DMS114 treated with DMSO at 0.1 percent for 48 hours (cell line): ENCODE measurements around the gene RBMS3.
"Not testable (repeated sequence)": the region's sequence is repeated elsewhere in the genome, so short reads cannot be mapped to it uniquely, and the experiment has no call there.

Experiments used
- DNase-seq: peaks from one replicate; lab custom pipeline; 2025; ENCODE audit not compliant: unreplicated experiment; lab: John Stamatoyannopoulos, UW

The RBMS3 gene

GRCh38 chr3:29280404-29281093 lies at the start of gene RBMS3:
RBMS3 (plus strand) TSS chr3:29281071.
- peak; percentile 34 for DNase-seq

GRCh38 chr3:29233126-29233525 lies 47.7 kb upstream of the RBMS3 start:
- not testable (repeated sequence) for DNase-seq

DNA sequence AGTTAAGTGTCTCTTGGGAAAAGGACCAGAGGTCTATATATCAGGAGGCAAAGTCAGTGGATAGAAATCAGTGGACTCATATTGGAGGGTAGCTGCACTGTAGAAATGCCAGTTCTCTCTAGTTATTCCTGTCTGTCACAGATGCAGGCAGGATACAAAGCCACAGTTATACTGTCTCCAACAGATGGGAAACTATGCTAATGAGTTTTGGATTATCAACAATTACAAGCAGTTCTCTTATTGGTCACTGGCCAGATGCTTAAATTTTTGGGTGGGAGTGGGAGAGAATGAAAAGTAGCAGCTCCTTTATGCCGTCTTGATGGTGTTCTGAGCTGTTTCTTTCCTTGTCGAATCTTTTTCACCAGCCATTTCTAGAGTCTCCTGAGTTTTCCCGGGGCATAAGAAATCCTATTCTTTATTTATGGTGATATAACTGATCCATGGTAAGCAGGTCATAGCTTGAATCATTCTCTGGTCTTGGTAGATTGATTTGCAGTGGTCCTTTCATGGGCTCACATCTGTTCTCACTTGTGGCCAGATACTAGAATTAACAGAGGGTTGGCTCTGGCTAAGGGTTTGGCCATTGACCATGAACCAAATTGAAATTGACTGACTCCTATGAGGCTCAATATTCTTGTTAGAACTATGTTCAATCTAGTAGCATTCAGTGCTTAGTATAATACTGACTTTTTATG lies 44.6 kb upstream of the RBMS3 start:
- DNase-seq: no peak

DNA sequence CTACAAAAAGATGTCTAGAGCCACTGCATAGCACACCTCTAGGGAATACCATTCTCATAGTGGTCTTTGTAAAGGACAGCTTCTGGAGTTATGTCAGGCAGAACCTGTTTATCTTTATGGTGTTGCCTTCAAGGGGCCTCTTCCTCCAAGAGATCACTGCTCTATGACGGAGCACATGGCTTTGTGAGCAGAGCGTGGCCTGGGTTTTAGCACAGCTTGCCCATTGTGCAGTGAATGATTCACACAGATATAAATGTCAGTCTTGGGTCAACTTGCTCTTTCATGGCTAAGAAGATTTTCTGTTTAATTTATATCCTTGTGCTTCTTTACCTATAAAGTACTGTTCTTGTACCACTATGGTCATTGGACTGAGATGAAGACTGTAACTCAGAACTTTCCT lies 41.5 kb upstream of the RBMS3 start:
- DNase-seq: no peak

DNA sequence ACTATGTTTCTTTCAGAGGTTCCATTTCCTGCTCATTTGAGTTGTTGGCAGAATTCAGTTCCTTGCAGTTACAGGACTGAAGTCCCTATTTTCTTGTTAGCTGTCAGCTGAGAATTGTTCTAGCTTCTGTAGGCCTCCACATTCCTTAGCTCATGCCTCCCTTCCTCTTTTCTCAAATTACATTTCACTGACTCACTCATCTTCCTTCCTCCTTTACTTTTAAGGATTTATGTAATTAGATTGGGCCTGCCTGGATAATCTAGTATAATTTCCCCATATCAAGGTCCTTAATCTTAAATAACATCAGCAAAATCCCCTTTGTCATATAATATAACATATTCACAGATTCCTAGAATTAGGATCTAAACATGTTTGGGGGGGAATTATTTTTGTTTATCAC lies 40.6 kb upstream of the RBMS3 start:
- no peak for DNase-seq

- no peak for DNase-seq
Observed at GRCh38 chr3:29240887-29241286, 40.0 kb upstream of the RBMS3 start.

- no peak for DNase-seq
Observed at GRCh38 chr3:29241855-29242254, 39.0 kb upstream of the RBMS3 start.

DNA sequence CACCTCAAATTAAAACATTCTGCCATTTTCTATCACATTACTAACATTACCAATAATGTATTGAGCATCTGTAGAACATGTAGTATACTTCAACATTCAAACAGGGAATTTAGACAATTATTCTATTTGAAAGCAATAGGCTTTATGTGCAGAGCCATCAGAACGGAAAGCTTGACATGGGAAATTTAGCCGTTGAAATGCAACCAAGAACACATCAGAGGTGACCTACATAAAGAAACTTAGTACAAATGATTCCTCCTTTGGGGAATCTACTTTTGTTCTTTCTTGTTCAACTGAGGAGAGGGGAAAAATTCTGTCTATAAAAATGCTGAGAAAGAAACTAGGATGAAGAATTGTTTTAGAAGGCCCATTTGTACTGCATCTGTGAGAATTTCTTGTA lies 38.6 kb upstream of the RBMS3 start:
- no peak for DNase-seq

DNA sequence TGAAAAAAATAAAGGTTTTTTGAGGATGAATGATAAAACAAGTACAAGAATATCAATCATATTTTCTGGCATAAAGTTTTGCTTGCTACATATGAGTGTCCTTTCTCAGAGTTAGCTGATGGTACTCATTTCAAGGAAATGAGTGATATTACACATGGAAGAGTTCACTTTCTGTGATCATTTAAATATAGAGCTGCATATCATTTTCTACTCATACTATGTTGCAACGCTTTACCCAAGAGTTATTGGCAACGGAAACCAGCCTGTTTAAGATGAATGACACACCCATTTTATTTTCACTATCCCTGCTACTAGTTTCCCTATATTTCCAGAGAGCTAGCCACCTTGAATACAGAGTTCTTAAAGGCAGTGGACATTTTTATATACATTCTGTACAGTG lies 35.4 kb upstream of the RBMS3 start:
- no peak for DNase-seq

DNA sequence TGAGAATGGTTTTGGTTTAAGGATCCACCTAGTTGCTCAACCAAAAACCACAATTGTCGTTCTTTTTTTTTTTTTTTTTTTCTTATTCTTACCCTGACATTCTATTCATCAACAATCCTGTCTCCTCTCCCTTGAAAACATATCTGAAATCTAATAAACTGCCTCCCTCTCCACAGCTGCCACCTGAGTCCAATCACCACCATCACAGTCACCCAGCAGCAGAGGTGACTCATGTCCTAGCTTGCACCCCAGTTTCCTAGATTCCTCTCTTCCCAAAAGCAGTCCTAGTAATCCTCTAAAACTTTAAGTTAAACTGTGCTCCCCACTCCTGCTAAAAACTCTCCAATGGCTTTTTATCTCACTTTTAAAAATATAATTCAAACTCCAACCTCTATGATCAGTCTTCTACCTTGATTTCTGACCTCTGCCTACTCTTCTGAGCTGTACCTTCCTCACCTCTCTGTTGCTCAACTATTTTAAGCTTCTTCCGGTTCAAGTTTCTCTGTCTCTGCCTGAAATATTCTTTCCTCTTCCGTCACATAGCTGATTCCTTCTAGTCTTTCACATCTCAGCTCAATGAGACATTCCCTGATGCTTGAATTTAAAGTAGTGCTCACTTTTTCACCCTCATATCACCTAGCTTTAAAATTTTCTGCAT lies 33.7 kb upstream of the RBMS3 start:
- DNase-seq: no peak

DNA sequence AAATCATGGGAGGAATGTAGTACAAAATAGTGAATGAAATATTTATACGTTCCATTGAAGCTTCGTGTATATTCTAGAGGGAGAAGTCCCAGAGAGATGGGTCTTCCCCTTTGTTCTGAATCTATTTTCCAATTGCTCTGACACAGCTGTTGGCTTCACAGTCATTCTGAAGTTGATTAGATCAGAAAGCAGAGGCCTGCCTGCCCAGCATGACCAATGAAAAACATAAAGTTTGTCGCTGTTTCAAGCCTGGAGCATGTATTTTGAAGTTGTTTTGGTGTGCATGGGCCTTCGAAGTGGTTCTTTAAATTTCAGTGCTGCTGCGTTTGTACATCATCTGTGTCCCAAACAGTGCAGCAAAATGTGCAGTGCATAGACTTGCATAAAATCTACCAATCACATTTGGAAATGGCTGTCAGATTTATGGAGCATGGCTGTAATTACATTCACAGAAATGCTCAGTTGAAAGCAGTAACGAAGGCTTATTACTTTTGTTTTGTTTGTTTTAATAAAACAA lies 31.0 kb upstream of the RBMS3 start:
- DNase-seq: no peak

DNA sequence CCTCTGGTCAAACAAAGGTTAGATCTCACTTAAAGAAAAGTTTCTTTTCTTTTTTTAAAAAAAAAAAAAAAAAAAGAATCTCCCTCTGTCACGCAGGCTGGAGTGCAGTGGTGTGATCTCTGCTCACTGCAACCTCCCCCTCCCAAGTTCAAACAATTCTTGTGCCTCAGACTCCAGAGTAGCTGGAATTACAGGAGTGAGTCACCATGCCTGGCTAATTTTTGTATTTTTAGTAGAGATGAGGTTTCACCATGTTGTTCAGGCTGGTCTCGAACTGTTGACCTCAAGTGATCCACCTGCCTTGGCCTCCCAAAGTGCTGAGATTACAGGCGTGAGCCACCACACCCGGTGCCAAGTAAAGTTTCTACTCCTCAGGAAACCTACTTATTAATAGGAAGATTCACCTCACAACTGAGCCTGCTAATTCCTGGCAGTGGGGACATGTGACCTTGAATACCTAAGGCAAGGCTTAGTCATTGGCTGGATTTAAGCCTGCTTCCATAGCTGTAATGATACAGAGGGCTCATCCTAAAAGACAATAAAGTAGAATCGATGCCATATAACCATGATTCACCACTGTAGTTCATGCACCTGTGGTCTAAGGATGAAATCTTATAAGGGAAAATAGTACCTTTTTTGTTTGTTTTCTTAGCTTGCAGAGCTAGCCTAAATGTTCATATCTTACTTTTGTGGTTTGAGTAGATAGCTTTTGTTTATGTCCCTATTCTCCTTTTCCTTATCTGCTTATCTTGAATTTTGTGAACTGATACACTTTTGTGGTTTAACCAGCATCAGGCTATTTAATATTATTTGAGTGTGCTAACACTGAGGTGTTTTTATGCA lies 24.8 kb upstream of the RBMS3 start:
- no peak for DNase-seq

GRCh38 chr3:29258161-29258560 lies 22.7 kb upstream of the RBMS3 start:
- no peak for DNase-seq

GRCh38 chr3:29261119-29261518 lies 19.8 kb upstream of the RBMS3 start:
- DNase-seq: no peak

- DNase-seq: no peak
Observed at GRCh38 chr3:29263476-29263875, 17.4 kb upstream of the RBMS3 start.

- no peak for DNase-seq
Observed at GRCh38 chr3:29265509-29266072, 15.3 kb upstream of the RBMS3 start.

DNA sequence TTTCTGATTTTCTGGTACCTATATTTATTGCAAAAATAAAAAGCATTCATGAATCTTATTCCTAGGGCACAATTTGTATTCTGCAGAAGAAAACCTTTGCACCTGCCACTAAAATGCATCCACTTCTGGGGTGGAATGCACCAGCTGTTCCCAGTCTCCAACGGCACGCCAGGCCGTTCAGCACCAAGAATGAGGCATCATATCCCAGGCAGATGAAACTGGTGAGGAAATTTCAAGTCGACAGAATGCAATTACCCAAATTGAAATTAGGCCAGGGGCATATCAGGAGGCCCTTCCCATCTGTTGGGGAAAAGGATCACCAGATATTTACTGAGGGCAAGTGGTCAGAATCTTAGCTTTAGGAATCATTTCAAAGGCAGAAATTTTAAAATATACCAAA lies 13.6 kb upstream of the RBMS3 start:
- no peak for DNase-seq

- no peak for DNase-seq
Observed at GRCh38 chr3:29268651-29269050, 12.2 kb upstream of the RBMS3 start.

DNA sequence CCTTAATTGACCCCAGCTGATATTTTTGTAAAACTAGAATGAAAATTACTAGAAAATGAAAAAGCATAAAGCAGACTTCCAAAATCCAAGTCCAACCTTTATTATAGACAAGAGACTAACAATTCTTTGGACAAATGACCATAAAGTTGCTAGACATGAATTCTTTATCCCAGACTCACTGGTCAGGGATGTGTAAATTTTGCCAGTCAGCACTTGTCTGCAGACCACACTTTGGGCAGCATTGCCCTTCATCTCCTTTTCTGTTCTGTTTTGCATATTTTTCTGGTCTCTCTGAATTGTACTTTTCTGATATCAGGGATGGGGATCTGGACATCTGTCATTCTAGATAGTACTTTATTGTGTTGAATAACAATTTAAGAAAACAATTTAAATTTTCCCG lies 10.1 kb upstream of the RBMS3 start:
- no peak for DNase-seq

DNA sequence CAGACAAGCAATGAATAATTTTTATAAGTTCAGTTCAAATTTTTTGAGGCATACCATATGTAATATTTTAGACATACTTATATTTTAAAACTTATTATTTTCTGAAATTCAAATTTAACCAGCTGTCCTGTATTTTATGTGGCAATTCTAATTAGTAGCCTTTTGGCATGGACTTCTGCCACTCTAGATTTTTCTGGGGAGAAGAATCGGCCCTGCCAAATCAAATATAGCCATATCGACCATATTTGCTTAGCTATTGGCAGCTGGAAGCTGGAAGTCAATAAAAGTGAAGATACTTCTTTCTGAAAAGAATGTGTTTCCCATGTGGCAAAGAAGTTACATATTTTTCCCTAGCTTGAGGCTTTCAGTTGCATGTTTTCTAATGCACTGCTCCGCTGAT lies 9.4 kb upstream of the RBMS3 start:
- DNase-seq: no peak

DNA sequence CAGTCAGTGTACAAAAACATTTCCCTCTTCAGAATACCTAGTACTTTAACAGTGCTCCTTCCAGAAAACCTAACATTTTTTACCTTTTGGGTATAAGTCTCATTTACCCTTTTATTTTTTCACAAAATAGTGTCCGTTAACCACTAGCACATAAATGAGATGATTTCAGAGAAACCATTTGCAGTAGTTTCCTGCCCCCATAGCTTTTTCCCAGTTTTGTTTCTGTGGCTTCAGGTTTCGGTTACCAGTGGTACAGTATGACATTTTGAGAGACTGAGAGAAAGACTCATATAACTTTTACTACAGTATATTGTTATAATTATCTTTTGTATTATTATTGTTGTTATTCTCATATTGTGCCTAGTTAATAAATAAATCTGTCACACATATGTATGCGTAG lies 6.2 kb upstream of the RBMS3 start:
- DNase-seq: no peak
